Sigmoid colon (tissue), 4 donors: ENCODE results near the gene KLK2.

ENCODE experiments used
- CTCF ChIP-seq, 4 experiments: fragments of 450-650 bp in 3 of 4; fragments of 200-600 bp in 1 of 4; IDR thresholded peaks; one replicate each; pipeline ENCODE4 v1.5.1; 2016 to 2019; ENCODE audit warnings: antibody characterized with exemption in 4 of 4, mild to moderate bottlenecking in 3 of 4, moderate library complexity in 2 of 4
- EP300 ChIP-seq, 4 donors: sonication (generic); formaldehyde crosslinking; IDR thresholded peaks; one replicate each; pipeline ENCODE4 v1.6.1; 2017; ENCODE audit warnings: antibody characterized with exemption in 4 of 4
- POLR2A ChIP-seq, 2 donors: fragments of 450-650 bp; IDR thresholded peaks; one replicate each; pipeline ENCODE4 v1.6.1; 2016; ENCODE audit warnings: antibody characterized with exemption in 2 of 2, mild to moderate bottlenecking in 2 of 2, moderate library complexity in 2 of 2
- POLR2AphosphoS5 ChIP-seq, 4 donors: sonication (generic); formaldehyde crosslinking; IDR thresholded peaks; one replicate each; pipeline ENCODE4 v1.6.1; 2017; ENCODE audit warnings: antibody characterized with exemption in 4 of 4

DNA sequence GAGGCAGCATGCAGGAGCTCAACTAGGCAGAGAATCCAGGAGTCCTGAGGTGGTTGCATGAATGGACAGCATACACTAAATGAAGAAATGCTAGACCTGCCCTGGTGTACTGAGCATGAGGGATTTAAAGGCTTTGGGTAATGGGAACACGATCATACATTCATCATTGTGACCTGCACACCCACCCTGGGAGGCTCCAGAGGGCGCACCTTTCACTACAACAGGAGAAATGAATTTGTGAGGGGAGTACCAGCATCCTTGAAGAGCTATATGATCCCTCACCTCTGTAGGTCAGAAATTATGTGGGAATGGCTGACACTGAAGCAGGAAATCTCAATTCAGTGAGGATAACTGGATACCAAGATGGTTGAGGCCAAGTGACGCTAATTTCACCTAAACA, 8.9 kb downstream of the KLK2 start:
- TF ChIP-seq CTCF (IDR thresholded peaks at IDR 0.05) (no peak), EP300 (IDR thresholded peaks at IDR 0.05) (no peak), POLR2AphosphoS5 (IDR thresholded peaks at IDR 0.05) (no peak), POLR2A (IDR thresholded peaks at IDR 0.05) (no peak)
